Measurements from ENCODE around the gene TUBA3C. TPM values are rescaled to one million over a fixed set of nuclear protein-coding genes. Genes with fewer than 3 reads are reported as not detected.
"Not testable (repeated sequence)": the region's sequence is repeated elsewhere in the genome, so short reads cannot be mapped to it uniquely, and the experiment has no call there.

The TUBA3C gene
- not detected for total RNA-seq

DNA sequence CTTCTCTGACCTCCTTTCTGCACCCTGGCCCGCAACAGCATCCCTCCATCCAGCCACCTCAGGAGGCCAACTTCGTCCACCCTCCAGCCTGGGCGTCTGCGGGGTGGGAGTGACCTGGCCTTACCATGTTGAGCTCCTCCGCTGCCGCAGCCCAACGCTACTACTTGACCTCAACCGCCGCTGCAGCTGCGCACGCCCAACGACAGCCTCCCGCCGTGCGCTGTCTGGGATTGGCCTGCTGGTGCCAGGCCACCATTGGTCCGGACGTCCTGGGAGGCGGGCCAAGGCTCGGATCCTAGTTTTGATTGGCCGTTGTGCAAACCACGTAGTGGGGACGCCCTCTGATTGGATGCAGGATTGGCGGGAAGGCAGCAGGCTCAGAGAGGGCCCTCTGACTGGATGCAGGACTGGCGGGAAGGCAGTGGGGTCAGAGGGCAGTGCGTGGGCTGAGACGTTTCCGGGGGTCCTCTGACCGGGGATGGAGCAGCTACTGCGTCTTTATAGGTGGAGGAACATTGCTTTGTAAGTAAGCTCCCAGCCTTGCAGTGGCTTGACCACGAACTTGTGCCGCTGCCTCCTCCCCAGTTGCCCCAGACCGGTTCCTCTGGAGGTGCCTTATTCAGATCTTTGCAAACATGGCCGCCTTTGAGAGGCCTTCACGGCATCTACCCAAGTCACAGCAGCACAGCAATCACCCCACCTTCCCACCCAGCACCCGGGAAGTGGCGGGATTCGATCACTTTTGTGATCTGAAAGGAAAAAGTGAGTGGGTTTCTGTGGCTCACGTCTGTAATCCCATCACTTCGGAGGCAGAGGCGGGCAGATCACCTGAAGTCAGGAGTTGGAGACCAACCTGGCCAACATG lies at the start of gene TUBA3C:
TUBA3C (minus strand) TSS at position 204 of the 865 bp plus-strand sequence; CDS start at position 127, 77 bp downstream.
- DNase-seq: no peak

DNA sequence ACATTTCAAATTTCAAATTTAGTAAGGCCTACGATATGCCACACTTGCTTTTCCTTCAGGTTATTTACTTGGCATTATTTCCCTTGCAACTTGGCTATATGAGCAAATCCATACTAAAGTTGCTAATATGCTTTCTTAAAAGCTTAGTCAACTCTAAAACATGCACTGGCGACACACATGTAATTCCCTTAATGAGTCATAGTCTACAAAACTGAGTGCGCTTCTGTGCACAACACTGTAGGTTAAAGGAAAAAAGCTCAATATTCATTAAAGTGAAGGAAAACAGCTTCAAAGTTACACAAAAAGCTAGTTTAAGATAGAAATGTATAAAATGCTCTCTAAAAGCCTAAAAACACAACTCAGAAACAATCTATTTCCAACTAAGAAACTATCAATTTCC lies 25.8 kb upstream of the TUBA3C start:
- DNase-seq: not testable (repeated sequence)

GRCh38 chr13:19192622-19193021 lies 11.0 kb upstream of the TUBA3C start:
- DNase-seq: not testable (repeated sequence)

DNA sequence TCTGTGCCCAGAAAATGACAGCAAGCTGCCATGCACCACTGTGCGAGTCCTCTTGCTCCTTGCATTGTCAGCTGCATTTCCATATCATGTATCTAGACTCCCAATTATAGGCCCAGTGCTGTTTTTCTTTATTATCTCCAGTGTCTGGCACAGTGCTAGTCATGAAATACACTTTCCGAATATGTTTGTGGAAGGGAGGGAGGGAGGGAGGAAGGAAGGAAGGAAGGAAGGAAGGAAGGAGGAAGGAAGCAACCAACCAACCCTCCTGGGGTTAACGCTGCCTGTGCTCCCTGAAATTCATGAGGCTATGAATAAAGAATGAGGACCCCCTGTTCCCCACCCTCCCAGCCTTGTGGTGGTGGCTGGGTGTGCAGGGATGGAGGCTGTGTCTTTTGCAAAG lies 8.3 kb upstream of the TUBA3C start:
- DNase-seq: not testable (repeated sequence)

DNA sequence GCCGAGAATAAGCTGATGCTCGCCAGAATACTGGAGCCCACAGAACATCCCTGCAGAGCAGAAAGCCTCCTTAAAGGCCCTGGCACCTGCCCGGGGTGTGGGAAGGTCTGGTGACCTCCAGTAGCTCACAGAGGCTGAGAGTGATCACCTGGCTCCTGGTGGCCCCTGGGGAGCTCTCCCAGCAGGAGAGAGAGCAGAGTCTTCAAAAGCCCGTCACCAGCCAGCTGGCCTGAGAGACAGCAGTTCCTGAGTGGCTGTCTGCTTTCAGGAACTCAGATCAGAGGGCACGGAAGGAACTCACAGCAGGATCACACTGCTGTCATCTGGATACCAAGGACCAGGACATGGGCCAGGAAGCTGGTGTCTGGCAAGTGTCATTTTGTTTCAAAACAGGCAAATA lies 7.7 kb upstream of the TUBA3C start:
- DNase-seq: not testable (repeated sequence)

- DNase-seq: no peak
Measured at GRCh38 chr13:19185865-19186645, 4.4 kb upstream of the TUBA3C start.

GRCh38 chr13:19185086-19185864 lies 3.7 kb upstream of the TUBA3C start:
- DNase-seq: no peak

GRCh38 chr13:19184176-19184575 lies 2.6 kb upstream of the TUBA3C start:
- DNase-seq: no peak

- DNase-seq: no peak
Measured at GRCh38 chr13:19183676-19184075, 2.1 kb upstream of the TUBA3C start.

DNA sequence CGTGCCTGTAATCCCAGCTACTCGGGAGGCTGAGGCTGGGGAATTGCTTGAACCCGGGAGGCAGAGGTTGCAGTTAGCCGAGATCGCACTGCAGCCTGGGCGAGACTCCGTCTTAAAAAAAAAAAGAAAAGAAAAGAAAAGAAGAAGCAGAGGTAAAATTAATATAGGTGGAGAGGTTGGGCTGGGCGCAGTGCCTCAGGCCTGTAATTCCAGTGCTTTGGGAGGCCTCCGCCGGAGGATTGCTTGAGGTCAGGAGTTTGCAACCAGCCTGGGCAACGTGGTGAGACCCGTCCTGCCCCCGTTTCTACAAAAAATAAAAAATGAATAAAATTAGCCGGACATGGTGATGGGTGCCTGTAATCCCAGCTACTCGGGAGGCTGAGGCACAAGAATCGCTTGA lies 912 bp upstream of the TUBA3C start:
- DNase-seq: no peak

DNA sequence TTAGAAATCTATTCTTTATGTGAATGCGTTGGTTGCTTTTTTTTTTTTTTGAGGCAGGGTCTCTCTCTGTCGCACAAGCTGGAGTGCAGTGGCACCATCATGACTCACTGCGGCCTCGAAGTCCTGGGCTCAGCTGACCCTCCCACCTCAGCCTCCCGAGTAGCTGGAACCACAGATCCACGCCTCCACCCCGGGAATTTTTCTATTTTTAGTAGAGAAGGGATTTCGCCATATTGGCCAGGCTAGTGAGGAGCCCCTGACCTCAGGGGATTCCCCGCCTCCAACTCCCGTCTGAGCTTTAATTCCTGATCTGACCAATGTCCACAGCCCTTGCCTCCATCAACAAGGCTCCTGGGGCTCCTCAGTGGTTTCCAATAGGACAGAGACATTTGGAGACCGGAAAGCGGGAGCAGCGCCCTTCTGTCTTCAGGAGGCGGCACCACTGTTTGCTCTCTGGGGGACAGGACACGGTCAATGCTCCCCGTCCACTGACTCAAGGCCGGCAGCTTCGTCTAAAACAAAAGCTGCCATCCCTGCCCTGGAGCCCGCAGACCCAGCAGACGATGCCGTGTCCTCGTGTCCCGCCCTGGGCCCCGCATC lies 503 bp downstream of the TUBA3C start:
- DNase-seq: no peak

DNA sequence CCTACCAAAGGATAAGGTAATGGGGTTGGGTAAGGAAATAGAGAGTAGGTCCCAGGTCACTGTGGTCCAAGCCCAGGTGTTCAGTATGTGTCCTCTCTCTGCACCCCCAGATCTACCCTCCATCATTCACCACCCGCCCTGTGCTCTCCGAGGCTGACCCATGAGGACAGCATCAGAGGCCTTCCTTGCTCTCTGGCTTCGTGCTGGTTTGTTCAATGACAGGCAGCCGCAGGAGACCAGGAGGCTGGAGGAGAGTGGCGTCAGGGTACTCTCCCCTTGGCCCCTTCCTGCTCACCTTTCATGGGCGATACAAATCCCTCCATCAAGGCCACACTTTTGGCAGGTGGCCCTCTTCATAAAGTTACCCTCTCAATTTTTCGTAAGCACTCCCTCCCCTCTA lies 1.7 kb downstream of the TUBA3C start:
- no peak for DNase-seq

DNA sequence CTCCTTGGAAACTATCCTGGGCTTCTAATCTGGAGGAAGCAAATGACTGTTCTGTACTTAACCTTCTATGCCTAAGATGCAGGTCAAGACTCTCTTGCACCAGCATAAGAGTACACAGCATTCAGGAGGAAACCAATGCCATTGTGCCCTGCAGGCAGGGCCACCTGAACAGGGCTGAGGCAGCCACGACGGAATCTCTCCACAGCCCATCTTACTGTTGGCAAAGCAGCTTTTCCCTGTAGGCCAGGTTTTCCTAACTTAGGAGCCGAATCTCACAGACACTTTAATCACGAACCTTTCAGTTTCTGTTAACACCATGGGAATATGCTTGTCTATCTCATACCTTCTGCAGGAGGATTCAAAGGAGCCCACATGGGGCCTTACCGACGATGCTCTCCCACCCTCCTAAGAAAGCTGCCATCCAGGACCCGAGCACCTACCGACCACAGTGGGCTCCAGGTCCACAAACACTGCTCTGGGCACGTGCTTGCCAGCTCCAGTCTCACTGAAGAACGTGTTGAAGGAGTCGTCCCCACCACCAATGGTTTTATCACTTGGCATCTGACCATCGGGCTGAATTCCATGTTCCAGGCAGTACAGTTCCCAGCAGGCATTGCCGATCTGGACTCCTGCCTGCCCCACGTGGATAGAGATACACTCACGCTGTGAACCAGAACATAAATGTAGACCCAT lies 2.6 kb downstream of the TUBA3C start:
- DNase-seq: no peak

DNA sequence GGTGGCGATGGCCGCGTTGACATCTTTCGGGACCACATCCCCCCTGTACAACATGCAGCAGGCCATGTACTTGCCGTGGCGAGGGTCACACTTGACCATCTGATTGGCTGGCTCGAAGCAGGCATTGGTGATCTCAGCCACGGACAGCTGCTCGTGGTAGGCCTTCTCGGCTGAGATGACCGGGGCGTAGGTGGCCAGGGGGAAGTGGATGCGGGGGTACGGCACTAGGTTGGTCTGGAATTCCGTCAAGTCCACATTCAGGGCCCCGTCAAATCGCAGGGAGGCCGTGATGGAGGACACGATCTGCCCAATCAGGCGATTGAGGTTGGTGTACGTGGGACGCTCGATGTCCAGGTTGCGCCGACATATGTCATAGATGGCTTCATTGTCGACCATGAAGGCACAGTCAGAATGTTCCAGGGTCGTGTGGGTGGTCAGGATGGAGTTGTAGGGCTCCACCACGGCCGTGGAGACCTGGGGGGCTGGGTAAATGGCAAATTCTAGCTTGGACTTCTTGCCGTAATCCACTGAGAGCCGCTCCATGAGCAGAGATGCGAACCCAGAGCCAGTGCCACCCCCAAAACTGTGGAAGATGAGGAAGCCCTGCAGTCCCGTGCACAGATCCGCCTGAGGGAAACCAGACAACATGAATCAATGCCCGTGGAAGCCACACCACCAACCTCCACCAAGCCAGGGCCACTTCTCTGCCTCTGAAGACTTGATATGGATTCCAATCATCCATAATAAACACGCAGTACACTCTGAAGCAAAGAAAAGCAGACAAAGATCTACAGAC lies 4.4 kb downstream of the TUBA3C start:
- not testable (repeated sequence) for DNase-seq

DNA sequence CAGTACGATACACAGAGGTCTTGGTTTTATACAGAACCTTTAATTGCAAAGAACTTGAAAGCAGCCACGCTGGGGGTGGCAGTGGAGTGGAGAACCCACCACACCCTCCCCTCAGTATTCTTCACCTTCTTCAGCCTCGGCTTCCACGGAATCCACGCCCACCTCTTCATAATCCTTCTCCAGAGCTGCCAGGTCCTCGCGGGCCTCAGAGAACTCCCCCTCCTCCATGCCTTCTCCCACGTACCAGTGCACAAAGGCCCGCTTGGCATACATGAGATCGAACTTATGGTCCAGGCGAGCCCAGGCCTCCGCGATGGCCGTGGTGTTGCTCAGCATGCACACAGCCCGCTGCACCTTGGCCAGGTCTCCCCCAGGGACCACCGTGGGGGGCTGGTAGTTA lies 7.9 kb downstream of the TUBA3C start:
- DNase-seq: no peak

DNA sequence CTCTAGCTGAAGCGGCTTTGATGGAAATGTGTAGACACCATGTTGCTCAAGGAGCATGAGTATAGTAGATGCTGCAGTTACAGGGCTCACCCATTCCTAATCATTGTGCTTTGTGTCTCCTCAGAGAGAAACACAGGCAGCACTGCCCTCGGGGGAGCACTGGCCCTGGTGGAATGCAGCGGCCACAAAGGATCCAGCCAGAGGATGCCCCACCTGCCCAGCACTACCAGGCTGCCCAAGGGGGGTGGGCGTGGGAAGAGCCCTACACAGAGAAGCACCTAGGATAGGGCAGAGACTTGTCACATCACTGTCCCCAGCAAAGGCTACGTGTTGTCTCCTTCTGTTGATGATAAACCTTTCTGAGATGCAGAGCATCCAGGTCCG lies 9.0 kb downstream of the TUBA3C start:
- DNase-seq: no peak

DNA sequence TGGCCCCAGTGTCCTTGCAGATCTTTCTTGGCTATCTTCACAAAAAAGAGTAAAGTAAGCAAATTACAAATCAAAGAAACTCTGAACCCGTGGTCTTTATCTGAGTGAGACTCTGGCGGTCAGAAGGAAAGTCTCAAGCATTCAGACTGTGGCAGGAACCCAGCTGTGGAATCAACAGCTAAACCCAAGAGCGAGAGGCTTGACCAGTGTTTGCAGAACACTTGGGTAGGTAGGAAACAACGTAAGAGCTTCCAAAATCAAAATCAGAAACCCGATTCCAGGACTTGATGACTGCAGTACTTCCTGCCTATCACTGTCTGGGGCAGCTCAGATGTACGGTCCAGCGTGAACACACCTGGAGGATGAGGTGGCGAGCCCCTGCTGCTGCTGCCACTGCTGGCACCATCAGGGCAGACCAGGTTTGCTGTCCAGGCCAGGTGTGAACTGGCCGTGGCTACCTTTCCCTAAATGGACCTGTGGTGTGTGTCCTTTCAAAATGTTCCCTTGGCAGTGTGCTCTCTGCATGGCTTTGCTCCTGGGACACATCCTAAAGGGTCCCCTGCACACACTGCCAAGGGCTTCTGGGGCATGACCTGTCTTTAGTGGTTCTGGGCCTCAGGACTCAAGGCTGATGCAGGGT lies 9.5 kb downstream of the TUBA3C start:
- DNase-seq: no peak

DNA sequence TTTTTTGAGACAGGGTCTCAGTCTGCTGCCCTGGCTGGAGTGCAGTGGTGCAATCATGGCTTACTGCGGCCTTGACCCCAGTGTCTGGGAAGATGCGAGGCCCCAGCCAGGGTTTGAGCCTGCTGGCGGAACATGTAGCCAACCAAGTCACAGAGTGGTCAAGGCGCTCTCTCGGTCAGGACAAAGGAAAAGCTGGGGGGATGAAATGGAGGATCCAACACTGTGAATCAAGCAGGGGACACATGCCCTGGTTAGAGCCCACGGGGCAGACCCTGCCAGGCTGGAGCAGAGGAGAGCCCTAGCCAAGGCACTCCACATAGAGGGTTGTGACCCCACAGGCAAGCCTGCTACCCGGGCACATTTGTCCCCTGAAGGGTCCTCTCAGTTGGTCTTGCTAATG lies 10.1 kb downstream of the TUBA3C start:
- no peak for DNase-seq

DNA sequence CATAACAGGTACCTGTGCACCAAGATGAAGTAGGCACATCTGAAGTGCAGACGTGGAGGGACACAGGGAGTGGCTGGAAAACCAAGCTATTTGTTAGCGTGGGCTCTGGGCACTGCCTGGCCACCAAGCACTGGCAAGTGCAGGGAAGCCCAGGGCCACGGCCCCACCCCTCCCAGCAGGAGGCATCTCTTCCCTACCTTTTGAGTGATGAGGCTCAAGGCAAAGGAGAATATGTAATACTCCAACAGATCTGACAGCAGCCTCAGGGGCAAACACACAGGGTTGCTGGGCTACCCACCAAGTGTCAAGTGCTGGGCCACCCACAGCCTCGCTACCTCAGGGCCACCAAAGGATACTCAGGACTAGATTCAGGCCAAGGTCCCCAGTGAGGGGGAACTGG lies 11.6 kb downstream of the TUBA3C start:
- DNase-seq: no peak

DNA sequence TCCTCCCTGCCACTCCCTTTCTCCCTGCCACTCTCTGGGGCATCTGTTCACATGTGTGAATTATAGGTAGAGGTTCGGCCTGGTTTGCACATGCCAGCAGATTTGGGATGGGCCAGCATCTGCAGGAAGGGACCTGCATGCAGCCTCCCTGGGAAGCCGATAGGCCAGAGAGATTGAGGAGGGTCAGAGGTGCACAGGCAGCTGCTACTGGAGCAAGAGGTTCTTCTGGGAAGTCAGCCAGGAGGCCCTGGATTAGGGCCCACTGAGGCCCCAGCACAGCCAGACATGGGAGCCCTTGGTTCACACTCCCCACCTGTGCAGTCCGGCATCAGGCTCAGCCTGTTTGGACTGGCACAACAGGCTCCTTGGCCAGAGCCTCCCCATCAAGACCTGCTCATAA lies 12.1 kb downstream of the TUBA3C start:
- no peak for DNase-seq
